Amniotic epithelial cell (primary cell): ENCODE results near the gene DPRX.

ENCODE experiments used
- DNase-seq: peaks from one replicate; pipeline ENCODE4 v3.0.0-alpha.2; 2010; ENCODE audit warnings: low read depth

Gene DPRX, protein sequence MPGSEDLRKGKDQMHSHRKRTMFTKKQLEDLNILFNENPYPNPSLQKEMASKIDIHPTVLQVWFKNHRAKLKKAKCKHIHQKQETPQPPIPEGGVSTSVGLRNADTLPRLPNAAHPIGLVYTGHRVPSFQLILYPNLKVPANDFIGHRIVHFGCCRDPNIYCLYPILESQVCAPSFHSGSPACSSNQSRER

DNA sequence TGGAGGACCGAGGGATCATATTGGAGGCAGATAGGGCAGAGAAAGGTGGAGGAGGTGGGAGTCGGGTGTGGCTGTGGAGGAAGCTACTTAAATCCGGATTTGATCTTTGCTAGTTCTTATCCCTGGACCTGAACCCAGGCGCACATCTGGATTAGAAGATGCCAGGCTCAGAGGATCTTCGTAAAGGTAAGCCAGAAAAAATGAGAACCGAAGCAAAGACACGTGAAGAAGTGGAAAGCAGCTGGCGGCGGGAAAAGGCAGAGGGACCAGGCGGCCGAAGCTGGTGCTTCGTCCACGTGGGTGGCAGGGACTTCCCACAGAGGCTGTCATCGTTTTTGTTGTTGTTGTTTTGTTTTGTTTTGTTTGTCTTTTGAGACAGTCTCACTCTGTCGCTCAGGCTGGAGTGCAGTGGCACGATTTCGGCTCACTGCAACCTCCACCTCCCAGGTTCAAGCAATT lies at the start of gene DPRX:
Gene DPRX (plus strand): TSS at position 51 of the 459 bp plus-strand sequence. CDS start 108 bp downstream, at position 159.
- DNase-seq, result no peak

DNA sequence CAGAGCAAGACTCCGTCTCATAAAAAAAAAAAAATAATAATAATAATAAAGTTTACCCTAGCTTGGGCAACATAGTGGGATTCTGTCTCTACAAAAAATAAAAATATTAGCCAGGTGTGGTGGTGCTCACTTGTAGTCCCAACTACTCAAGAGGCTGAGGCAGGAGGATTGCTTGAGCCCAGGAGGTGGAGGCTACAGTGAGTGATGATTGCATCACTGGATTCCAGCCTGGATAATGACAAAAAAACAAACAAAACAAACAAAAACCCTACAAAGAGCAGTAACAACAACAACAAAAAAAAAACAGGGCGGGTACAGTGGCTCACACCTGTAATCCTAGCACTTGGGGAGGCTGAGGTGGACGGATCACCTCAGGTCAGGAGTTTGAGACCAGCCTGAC lies 48.6 kb upstream of the DPRX start:
- DNase-seq, result no peak

DNA sequence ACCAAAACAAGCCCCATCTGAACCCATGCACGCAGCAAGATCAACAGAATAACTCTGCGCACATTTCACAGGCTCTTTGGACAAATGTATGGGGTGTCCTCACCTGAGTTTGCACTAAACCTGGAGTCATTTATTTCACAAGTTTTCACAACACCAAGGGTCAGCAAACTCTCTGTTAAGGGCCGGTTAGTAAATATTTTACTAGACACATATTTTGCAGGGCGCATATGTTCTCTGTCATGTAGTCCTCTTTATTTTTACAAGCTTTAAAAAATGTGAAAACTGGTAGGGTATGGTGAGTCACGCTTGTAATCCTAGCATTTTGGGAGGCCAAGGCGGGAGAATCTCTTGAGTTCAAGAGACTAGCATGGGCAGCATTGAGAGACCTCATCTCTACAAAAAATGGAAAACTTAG lies 45.5 kb upstream of the DPRX start:
- DNase-seq, result no peak

DNA sequence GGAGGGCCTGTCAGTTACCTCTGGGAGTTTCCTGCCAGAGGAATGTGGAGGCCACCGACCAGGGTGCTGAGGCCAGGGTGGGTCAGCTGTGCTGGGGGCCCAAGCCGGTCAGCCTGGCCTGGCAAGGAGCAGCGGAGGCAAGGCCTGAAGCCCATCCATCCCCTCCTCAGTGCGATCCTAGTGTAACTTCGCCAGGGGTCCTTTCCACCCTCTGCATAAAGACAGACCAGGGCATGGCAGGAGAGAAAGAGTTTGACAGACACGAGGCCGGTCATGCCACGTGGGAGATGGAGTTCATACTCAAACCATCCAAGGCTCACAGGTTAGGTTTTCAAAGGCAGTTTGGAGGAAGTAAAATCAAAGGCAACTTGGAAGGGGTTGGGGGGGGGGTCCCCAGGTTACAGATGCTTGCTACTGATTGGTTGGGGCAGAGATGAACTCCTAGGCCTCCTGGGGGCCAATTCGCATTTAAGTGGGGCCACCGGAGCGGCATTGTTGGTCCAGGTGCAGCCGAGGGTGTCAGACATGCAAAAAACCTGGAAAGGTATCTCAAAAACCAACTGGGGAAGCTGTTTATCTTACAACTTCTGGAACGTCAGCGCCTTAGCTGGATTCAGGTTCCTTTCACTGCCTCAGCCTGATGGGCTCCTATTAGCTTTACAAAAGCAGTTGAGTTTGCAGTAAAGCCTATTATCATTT lies 36.8 kb upstream of the DPRX start:
- no peak for DNase-seq

DNA sequence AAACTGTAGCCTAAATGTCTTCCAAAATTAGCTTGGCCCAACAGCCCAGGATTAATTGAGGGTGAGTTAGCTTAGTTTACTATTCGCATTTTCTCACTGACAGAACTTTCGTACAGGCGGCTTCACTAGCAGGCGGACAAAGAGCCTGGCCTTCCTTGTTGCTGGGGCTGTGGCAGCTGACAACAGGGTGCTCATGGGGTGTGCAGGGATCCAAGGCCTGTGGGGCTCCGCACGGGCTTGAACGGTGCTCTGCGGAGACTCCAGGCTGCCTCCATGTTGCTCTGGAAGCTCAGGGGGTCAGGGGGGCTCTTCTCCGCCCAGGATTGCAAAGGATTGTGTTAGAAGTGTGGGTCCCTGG lies 36.3 kb upstream of the DPRX start:
- no peak for DNase-seq

DNA sequence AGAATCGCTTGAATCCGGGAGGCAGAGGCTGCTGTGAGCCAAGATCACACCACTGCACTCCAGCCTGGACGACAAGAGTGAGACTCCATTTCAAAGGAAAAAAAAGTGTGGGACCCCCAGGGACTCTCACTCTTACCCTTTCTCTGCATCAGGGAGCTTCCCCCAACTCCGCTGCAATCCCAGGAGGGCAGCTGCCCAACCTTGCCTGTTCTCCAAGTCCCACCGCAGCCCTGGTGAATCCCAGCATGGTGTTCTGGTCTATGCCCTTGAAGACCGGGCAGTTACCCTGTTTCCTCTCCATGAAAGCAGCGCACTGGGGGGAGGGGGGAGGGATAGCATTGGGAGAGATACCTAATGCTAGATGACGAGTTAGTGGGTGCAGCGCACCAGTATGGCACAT lies 35.7 kb upstream of the DPRX start:
- no peak for DNase-seq

DNA sequence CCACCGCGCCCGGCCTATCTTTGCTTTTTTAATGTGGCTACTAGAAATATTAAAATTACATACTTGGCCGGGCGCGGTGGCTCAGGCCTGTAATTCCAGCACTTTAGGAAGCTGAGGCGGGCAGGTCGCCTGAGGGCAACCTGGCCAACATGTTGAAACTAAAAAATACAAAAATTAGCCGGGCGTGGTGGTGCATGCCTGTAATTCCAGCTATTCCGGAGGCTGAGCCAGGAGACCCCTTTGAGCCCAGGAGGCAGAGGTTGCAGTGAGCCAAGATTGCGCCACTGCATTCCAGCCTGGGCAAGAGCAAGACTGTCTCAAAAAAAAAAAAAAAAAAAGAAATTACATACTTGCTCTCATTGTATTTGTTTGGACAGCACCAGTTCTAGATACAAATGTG lies 34.8 kb upstream of the DPRX start:
- DNase-seq, result no peak

DNA sequence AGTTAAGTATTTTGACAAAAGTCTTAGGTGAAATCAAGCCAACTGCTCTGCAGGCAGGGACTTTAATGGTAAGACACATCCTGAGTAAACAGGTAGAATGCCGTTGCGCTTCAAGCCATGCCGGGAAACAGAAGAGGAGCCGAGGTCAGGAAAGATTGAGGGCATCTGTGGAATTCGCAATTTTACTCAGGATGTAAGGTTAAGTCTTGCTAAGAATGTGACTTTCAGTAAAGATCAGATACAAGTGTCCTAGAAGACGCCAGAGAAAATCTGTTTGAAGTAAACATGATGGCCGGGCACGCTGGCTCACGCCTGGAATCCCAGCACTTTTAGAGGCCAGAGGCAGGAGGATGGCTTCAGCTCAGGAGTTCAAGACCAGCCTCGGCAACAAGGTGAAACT lies 33.4 kb upstream of the DPRX start:
- no peak for DNase-seq

DNA sequence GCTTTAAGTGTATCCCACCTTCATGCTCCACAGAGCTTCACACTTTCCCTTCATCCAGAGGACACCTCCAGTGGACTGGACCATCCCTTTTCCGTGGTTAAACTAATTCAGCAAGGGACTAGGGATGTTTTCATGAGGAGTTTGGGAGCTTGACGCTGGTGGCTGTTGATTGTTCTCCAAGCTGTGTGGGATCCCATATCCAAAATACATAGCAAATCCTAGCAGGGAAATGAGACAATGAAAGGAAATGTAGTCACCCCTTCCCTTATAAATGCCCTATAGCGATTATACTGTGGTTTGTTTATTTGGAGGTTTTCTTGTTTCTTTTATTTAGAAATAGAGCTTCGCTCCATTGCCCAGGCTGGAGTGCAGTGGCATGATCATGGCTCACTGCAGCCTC lies 31.6 kb upstream of the DPRX start:
- no peak for DNase-seq

DNA sequence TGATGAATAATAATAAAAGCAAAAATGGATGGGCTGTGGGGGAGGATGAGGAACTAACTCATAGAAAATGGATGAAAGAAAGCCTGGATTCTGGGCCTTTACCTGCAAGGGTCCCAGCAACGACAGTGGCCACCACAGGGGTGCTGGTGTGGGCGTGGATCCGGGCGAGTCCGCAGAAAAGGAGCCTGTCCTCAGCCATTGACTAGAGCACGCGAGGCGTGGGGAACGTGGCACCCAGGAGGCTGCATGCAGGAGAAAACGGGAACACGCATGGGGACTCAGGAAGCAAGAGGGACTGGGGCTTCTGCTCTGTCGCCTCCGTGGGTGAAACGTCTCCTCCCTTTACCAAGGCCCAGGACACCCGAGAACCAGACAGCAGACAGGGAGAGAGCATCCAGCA lies 25.8 kb upstream of the DPRX start:
- DNase-seq, result no peak

DNA sequence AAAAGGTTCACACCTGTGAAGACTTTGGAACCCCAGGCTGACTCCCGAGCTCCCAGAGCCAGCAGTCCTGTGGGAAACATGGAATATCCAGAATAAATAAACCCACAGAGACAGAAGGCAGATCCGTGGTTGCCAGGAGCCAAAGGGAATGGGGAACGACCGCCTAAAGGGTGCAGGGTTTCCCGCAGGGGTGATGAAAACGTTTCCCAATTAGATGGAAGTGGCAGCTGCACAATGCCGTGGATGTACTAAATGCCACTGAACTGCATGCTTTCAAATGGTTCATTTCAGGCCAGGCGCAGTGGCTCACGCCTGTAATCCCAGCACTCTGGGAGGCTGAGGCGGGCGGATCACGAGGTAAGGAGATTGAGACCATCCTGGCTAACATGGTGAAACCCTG lies 23.4 kb upstream of the DPRX start:
- no peak for DNase-seq

DNA sequence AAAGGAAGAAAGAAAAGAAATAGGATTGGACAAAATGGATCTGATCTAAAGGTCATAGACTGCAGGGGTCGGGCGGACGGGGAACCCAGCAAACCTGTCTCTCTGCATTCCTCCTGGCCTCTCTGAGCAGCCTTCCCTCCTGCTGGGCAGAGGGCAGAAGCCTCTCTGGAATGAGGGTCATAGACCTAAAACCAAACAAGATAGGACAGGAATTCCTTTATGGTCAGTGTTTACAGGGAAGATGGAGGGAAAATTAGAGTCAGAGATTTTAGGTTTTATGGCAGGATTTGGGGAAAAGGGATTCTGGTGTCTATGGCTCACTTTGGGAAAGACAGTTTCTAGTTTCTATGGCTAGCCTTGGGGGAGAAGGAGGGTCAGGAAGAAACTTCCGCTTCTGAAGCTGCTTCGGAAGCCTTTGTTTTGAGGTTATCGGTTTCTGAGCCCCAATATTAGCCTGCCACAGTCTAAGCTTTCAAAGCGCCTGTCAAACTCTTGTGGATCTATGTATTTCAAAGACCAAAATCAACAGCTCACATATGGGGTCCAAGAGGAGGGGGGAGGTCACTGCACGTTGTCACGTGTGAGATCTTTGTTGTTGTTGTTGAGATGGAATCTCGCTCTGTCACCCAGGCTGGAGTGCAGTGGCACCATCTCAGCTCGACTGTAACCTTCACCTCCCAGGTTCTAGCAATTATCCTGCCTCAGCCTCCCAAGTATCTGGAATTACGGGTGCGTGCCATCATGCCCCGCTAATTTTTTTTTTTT lies 18.9 kb upstream of the DPRX start:
- DNase-seq, result no peak

DNA sequence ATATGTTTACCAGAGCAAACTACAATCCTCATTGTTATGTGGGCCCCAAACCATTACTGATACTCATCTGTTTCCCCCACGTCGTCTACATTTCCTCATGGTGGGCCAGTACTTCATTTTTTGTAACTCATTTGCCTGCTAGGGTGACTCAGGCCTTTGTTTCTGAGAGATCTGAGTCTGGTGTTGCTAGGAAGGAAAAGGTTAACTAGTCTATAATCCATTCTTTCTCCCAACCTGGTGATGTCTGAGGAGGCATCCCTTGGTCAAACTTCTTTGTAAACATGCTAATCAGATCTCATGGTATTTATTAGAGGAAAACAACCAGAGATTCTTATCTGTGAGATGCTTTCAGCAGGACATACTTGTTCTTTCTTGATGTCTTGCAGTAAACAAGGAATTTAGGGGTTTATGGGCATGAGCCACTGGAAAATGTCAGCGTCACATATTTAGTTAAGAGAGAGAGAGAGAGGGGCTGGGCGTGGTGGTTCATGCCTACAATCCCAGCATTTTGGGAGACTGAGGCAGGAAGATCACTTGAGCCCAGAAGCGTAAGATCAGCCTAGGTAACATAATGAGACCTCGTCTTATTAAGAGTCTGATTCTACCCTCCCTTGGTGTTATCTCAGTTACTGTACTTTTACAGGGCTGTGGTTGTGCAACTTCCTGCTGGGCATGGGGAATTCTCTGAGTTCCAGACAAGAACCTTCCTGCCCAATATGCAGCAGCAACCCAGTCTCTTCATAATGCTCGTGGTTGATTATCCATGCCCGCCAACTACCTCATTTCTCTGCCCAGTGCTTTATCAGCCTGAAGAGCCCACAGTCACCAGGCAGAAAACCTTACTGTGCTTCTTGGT lies 9.7 kb upstream of the DPRX start:
- DNase-seq, result peak; percentile 6

DNA sequence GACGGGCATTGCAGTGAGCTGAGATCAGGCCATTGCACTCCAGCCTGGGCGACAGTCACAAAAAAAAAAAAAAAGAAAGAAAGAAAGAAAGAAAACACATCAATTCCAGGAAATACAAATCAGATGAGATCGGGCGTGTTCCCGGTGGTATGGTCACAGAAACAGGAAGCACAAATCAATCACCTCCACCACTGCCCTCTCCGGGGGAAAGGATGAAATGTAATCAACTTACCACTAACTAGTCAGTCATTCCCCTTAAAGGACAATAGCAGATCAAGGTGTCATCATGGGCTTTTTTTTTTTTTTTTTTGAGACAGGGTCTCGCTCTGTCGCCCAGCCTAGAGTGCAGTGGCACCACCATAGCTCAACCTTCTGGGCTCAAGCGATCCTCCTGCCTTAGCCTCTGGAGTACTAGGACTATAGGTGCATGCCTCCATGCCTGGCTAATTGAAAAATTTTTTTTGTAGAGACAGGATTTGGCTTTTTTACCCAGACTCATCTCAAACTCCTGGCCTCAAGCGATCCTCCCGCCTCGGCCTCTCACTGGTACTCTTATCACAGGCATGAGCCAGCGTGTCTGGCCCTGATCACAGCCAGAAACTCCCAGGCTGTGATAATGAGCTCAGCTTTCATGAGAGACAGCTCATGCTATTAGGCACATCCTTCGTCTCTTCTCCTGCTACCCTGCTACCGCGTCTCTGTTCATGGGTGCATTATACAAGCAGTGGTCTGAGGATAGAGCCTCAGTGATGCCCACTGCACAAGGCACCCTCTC lies 6.8 kb upstream of the DPRX start:
- no peak for DNase-seq

DNA sequence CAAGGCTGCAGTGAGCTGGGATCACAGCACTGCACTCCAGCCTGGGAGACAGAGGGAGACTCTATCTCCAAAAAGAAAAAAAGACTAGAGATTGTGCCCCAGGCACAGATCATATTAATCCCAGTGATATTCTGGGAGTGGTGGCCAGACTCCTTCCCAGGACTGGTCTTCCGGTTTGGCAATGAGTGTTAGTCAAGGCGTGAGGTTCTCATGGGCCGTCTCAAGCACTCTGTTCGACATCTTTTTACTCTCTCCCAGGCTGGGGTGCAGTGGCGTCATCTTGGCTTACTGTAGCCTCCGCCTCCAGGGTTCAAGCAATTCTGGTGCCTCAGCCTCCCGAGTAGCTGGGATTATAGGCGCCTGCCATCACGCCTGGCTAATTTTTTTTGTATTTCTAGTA lies 5.3 kb upstream of the DPRX start:
- no peak for DNase-seq

DNA sequence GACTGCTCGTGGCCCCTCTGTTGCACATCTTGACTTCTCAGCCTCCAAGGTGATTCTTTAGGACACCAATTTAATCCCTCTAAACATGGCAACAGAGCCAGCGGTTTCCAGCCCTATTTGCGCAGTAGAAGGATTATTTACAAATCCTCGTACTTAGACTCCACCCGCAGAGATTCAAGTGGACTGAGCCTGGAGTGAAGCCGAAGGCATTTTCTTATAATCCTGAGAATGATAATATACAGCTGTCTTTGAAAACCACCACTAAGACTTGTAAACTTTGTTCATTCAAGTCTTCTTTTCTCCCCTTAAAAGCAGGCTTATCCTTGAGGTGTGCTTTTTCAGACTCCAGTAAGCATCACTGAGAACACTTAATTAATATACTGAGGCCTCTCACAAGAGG lies 4.8 kb upstream of the DPRX start:
- DNase-seq, result no peak

DNA sequence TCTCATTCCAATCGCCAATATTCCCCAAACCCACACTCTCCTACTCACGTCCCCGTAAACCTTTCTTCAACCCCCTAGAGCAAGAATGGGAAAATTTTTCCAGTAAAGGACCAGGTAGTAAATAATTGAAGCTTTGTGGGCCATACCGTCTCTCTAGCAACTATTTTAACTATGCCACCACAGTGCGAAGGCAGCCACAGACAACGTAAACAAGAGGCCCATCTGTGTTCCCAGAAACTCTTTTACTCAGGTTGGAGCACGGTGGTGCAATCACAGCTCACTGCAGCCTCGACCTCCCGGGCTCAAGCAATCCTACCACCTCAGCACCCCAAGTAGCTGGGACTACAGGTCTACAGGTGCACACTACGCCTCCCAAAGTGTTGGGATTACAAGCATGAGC lies 3.0 kb downstream of the DPRX start:
- DNase-seq, result no peak

DNA sequence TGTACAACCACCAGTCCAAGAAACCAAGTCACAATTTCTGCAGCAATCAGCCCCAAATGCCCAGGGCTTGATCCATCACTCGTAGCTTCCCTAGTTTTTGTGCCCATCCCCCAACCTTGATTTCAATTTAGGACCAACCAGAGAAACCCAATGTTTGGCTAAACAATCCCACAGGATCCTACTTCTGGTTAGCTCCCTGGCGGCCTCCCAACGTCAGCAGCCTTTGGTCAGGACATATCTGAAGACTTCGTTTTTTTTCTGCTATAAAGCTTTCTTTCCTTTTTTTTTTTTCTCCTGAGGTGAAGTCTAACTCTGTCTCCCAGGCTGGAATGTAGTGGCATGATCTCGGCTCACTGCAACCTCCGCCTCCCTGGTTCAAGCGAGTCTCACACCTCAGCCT lies 7.7 kb downstream of the DPRX start:
- DNase-seq, result no peak

DNA sequence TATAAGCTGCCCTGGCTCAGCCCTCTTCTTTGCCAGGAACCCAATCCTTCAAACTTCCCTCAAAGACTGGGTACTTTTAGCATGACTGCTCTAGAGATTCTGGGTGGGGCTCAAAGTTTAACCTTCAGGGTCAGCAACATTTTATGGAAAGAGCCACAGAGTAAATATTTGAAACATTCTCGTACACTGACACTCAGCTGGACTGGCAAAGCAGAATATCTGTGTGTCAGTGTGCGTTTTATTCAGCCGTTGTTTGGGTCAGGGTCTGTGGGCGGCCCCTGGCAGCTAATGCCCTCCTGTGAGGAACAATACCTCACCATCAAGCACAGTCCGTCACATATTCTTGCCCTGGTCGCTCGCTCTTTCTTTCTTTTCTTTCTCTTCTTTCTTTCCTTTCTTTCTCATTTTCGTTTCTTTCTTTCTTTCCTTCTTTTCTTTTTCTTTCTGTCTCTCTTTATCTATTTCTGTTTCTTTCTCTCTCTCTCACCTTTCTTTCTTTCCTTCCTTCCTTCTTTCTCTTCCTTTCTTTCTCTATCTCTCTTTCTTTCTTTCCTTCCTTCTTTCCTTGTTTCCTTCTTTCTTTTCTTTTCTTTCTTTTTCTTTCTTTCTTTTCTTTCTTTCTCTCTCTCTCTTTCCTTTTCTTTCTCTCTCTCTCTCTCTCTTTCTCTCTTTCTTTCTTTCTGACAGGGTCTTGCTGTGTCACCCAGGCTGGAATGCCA lies 10.7 kb downstream of the DPRX start:
- no peak for DNase-seq

DNA sequence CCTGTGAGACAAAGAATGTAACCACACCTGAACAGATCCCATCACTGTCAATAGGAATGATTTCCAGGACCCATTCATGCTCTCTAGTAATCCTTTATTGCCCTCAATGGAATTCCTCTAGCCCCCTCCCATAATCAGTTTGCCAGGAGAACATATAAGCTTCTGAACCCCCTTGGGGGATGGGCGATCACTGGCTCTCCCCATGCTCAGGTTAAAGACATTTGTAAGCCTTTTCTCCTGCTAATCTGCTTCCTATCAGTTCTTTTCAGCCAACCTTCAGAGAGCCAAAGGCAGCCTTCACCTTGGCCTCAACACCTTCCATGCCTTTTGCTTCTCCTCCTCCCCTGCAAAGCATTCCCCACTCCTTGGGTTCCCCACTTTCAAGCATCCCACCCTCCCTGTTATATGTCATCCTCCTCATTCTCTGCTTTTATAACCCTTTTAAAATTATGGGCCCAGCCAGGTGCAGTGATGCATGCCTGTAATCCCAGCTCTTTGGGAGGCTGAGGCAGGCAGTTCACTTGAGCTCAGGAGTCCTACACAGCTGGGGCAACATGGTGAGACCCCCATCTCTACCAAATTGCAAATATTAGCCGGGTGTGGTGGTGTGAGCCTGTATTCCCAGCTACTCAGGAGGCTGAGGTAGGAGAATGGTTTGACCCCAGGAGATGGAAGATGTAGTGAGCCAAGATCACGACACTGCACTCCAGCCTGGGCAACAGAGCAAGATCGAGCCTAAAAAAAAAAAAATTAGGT lies 12.4 kb downstream of the DPRX start:
- DNase-seq, result no peak
